ENCODE results near the gene NUDT7.

GRCh38 chr16:77786186-77786847 lies 64.0 kb downstream of the NUDT7 start:
- no peak for TF ChIP-seq MAX (IDR thresholded peaks at IDR 0.05)
- no peak for TF ChIP-seq CTCF (IDR thresholded peaks at IDR 0.05 in 2 of 3, conservative IDR thresholded peaks at IDR 0.05 in 1 of 3; ENCODE audit: borderline replicate concordance in 1 of 3, insufficient read depth in 1 of 3, low read depth in 2 of 3, low read length in 2 of 3)
- no peak for TF ChIP-seq RAD21 (IDR thresholded peaks at IDR 0.05; ENCODE audit: low read depth)
- TF ChIP-seq POLR2AphosphoS5 (IDR thresholded peaks at IDR 0.05; ENCODE audit: low read depth, low read length), result no peak
- no peak for TF ChIP-seq POLR2A (IDR thresholded peaks at IDR 0.05; ENCODE audit: borderline replicate concordance, extremely low read depth, insufficient read depth, insufficient read length)
- TF ChIP-seq EZH2 (IDR thresholded peaks at IDR 0.05), result no peak
- TF ChIP-seq JUND (IDR thresholded peaks at IDR 0.05), result no peak
- no peak for TF ChIP-seq EGR1 (IDR thresholded peaks at IDR 0.05; ENCODE audit: low read depth)
- no peak for TF ChIP-seq ATF3 (IDR thresholded peaks at IDR 0.05)
- TF ChIP-seq ZNF274 (IDR thresholded peaks at IDR 0.05; ENCODE audit: low read depth, low read length), result no peak
- no peak for TF ChIP-seq SP1 (IDR thresholded peaks at IDR 0.05; ENCODE audit: low read depth)
- TF ChIP-seq ELF1 (IDR thresholded peaks at IDR 0.05; ENCODE audit: borderline replicate concordance, low read depth), result no peak
